Measurements from ENCODE around the gene RCSD1.

GRCh38 chr1:167751676-167752075 lies 121.6 kb downstream of the RCSD1 start:
- no peak for TF ChIP-seq POLR2AphosphoS5 (IDR thresholded peaks at IDR 0.05; ENCODE audit: low read depth, low read length)
- no peak for TF ChIP-seq TAF1 (IDR thresholded peaks at IDR 0.05; ENCODE audit: borderline replicate concordance, low read depth, low read length)
- no peak for TF ChIP-seq POLR2A (IDR thresholded peaks at IDR 0.05; ENCODE audit: low read depth, low read length)

Measured in GM12892 (cell line).